Endothelial cell of umbilical vein (primary cell): Measurements from ENCODE around the gene PILRB. TPM values are rescaled to one million over a fixed set of nuclear protein-coding genes. Genes with fewer than 3 reads are reported as not detected.
"Not testable (repeated sequence)": the region's sequence is repeated elsewhere in the genome, so short reads cannot be mapped to it uniquely, and the experiment has no call there.

ENCODE experiments used
- BruUV-seq: library from RNA; stranded (reverse); fragments of 400-500 nt; replicated peaks from 2 replicates; lab custom pipeline; 2021; lab: Mats Ljungman, UMichigan
- CTCF ChIA-PET: fragments of 300-600, 350-600 bp; sonication (Branson Sonifier 250); formaldehyde crosslinking; loops from one replicate; lab custom pipeline; 2021; ENCODE audit warnings: antibody characterized with exemption, inconsistent platforms; lab: Charles Lee
- POLR2A ChIA-PET: fragments of 300-600, 350-600 bp; sonication (Branson Sonifier 250); formaldehyde crosslinking; loops from one replicate; lab custom pipeline; 2021; ENCODE audit warnings: antibody characterized with exemption, inconsistent platforms; lab: Charles Lee
- DNase-seq: peaks from one replicate; pipeline ENCODE4 v3.0.0-alpha.2; 2011; ENCODE audit warnings: low read depth, low spot score
- FAIRE-seq: peaks from 2 replicates; lab custom pipeline; 2011; peaks lifted over from hg19 to GRCh38; lab: Jason Lieb, UNC
- H2AFZ ChIP-seq: 2 replicates; pipeline ENCODE4 v1.6.0; 2012; ENCODE audit warnings: low read depth, low read length, control low read depth, inconsistent platforms
- H3K27ac ChIP-seq: 2 replicates; pipeline ENCODE4 v1.5.1; 2011; ENCODE audit warnings: low read depth, mild to moderate bottlenecking, control low read depth, low read length, moderate library complexity; ENCODE audit not compliant: insufficient read depth
- H3K27me3 ChIP-seq, 2 experiments: 2 replicates each; pipeline versions ENCODE4 v1.6.0 to v1.6.1; 2011; ENCODE audit warnings: low read length in 2 of 2, mixed read lengths in 1 of 2; ENCODE audit not compliant: control insufficient read depth in 2 of 2, insufficient read depth in 2 of 2
- H3K36me3 ChIP-seq, 2 experiments: 2 replicates in 1 of 2; 3 replicates in 1 of 2; pipeline ENCODE4 v1.5.1; 2011; ENCODE audit warnings: low read length in 2 of 2, mild to moderate bottlenecking in 1 of 2, moderate library complexity in 1 of 2; ENCODE audit not compliant: control insufficient read depth in 2 of 2, insufficient read depth in 2 of 2; ENCODE audit errors: extremely low read depth in 1 of 2
- H3K4me1 ChIP-seq: 3 replicates; pipeline ENCODE4 v1.5.1; 2011; ENCODE audit warnings: mild to moderate bottlenecking, low read length; ENCODE audit not compliant: control insufficient read depth, insufficient read depth; ENCODE audit errors: extremely low read depth
- H3K4me2 ChIP-seq: 2 replicates; pipeline ENCODE4 v1.6.1; 2011; ENCODE audit warnings: low read length, control low read depth, mixed read lengths; ENCODE audit not compliant: insufficient read depth
- H3K4me3 ChIP-seq, 3 experiments: fragments of 200-600 bp in 1 of 3; sonication (generic), shearing (Covaris generic) in 1 of 3; replicated peaks in 1 of 3; 2 replicates each; pipeline ENCODE4 v1.5.1; 2011 to 2016; ENCODE audit warnings: control low read depth in 3 of 3, low read length in 3 of 3, mild to moderate bottlenecking in 2 of 3, inconsistent platforms in 1 of 3, low read depth in 1 of 3, moderate library complexity in 1 of 3; ENCODE audit not compliant: insufficient read depth in 1 of 3
- H3K79me2 ChIP-seq: 2 replicates; pipeline ENCODE4 v1.6.0; 2012; ENCODE audit warnings: low read length, inconsistent platforms; ENCODE audit not compliant: control insufficient read depth, insufficient read depth
- H3K9ac ChIP-seq: replicated peaks from 2 replicates; pipeline ENCODE3; 2011; ENCODE audit warnings: low read length, control low read depth; ENCODE audit not compliant: insufficient read depth; ENCODE audit errors: extremely low read depth
- H3K9me1 ChIP-seq: replicated peaks from 3 replicates; pipeline ENCODE4 v1.6.0; 2011; ENCODE audit warnings: mild to moderate bottlenecking, low read length; ENCODE audit not compliant: control insufficient read depth, insufficient read depth; ENCODE audit errors: extremely low read depth
- H3K9me3 ChIP-seq: replicated peaks from 2 replicates; pipeline ENCODE4 v1.5.1; 2012; ENCODE audit warnings: low read length, inconsistent platforms; ENCODE audit not compliant: control insufficient read depth, insufficient read depth
- H4K20me1 ChIP-seq: replicated peaks from 2 replicates; pipeline ENCODE3; 2011; ENCODE audit warnings: mild to moderate bottlenecking, low read length; ENCODE audit not compliant: control insufficient read depth, insufficient read depth; ENCODE audit errors: extremely low read depth
- FOS ChIP-seq: IDR thresholded peaks from 2 replicates; pipeline ENCODE4 v1.6.1; 2011; ENCODE audit warnings: mild to moderate bottlenecking, low read length, moderate library complexity, borderline replicate concordance; ENCODE audit not compliant: insufficient read depth
- GATA2 ChIP-seq: IDR thresholded peaks from 2 replicates; pipeline ENCODE4 v1.7.0; 2011; ENCODE audit warnings: low read depth, mild to moderate bottlenecking, moderate library complexity, mixed read lengths, low read length; ENCODE audit not compliant: insufficient read length, insufficient read depth
- JUN ChIP-seq: IDR thresholded peaks from 2 replicates; pipeline ENCODE4 v1.6.1; 2011; ENCODE audit warnings: borderline replicate concordance, low read depth; ENCODE audit not compliant: insufficient read length, insufficient read depth
- MAX ChIP-seq: IDR thresholded peaks from 2 replicates; pipeline ENCODE4 v1.6.1; 2011; ENCODE audit not compliant: insufficient read depth, insufficient read length
- POLR2AphosphoS5 ChIP-seq: IDR thresholded peaks from 2 replicates; pipeline ENCODE4 v1.6.1; 2012; ENCODE audit warnings: low read depth, mild to moderate bottlenecking, control low read depth, low read length, moderate library complexity; ENCODE audit not compliant: insufficient read depth
- dilution Hi-C: fragments of 300-500 bp; cut with MboI; formaldehyde crosslinking; loops from one replicate; pipeline ENCODE4 v1.15.0; 2019; ENCODE audit warnings: low sequenced_read_pairs; ENCODE audit not compliant: extremely low pct_ligation_motif_present
- intact Hi-C: fragments of 100-400 bp; cut with micrococcal nuclease; formaldehyde crosslinking; loops from one replicate; pipeline ENCODE4 v1.10.0; 2022
- polyA plus RNA-seq, 4 experiments: library from polyadenylated mRNA; depleted of rRNA in 3 of 4; stranded (reverse) in 3 of 4; unstranded in 1 of 4; fragments of >200 nt; gene quantifications; 2 replicates each; pipeline versions ENCODE4 v1.2.1 to v1.2.3, GENCODE V29; 2011 to 2012; ENCODE audit warnings: missing spikeins in 1 of 4
- total RNA-seq: library from RNA; stranded (reverse); gene quantifications from 2 replicates; pipeline ENCODE4 v1.2.3, GENCODE V29; 2021
- TF ChIP-seq, protein P1 (sequence below), 2 donors: IDR thresholded peaks; 1 replicate in 1 of 2; 2 replicates in 1 of 2; pipeline ENCODE4 v1.5.1; 2011; ENCODE audit warnings: low read length in 2 of 2, mild to moderate bottlenecking in 2 of 2, moderate library complexity in 2 of 2, control low read depth in 1 of 2, inconsistent platforms in 1 of 2, low read depth in 1 of 2; ENCODE audit not compliant: insufficient read depth in 1 of 2; ENCODE audit errors: extremely low read depth in 1 of 2

The PILRB gene
- total and polyA plus RNA-seq, 2 donors (not counting 3 experiments of a cell fraction or from before 2014, with no cell fraction given): 42.5 to 45.2 TPM

DNA sequence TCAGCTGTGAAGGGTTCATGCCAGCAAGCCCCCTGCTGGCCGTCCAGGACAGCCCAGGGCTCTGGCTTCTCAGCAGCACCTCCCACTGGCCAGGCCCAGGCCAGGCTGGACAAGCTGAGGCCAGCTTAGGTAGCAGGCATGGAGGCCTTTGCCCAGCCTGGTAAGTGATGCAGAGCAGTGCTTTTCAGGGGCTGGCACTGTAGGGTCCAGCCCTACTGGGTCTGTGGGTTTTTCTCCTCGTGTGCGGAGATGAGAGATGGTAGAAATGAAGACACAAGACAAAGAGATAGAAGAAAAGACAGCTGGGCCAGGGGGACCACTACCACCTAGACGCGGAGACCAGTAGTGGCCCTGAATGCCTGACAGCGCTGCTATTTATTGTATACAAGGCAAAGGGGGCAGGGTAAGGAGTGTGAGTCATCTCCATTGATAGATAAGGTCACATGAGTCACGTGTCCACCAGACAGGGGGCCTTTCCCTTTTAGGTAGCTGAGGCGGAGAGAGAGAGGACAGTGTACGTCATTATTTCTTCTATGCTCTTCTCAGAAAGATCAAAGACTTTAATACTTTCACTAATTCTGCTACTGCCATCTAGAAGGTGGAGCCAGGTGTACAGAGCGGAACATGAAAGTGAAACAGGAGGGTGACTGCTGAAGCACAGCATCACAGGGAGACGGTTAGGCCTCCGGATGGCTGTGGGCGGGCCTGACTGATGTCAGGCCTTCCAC, 13.2 kb upstream of the PILRB start:
- H3K9me3 ChIP-seq, H3K9ac ChIP-seq, H4K20me1 ChIP-seq, H2AFZ ChIP-seq, POLR2A ChIA-PET, H3K9me1 ChIP-seq, H3K4me1 ChIP-seq, H3K4me3 ChIP-seq, dilution Hi-C loops, H3K4me2 ChIP-seq, H3K27me3 ChIP-seq: not testable (repeated sequence)
- intact Hi-C loops: loop anchor here (2.0 to 10.0 kb wide), 2 partner anchors 70 to 126 kb away; partner anchors contain the start of gene PVRIG
- Histone ChIP-seq H3K79me2 (peaks cover 15% of the 10 kb centered on the region), H3K36me3 (peaks cover 18 to 23% of the 10 kb centered on the region in 2 experiments), H3K27ac (peak overlapping the region; percentile 12)
- TF ChIP-seq POLR2AphosphoS5 (peak; percentile 18), MAX (peak; percentile 61), GATA2 (peak; percentile 39), FOS (peak; percentile 72), JUN (peak; percentile 81)
- TF ChIP-seq, protein P1, sequence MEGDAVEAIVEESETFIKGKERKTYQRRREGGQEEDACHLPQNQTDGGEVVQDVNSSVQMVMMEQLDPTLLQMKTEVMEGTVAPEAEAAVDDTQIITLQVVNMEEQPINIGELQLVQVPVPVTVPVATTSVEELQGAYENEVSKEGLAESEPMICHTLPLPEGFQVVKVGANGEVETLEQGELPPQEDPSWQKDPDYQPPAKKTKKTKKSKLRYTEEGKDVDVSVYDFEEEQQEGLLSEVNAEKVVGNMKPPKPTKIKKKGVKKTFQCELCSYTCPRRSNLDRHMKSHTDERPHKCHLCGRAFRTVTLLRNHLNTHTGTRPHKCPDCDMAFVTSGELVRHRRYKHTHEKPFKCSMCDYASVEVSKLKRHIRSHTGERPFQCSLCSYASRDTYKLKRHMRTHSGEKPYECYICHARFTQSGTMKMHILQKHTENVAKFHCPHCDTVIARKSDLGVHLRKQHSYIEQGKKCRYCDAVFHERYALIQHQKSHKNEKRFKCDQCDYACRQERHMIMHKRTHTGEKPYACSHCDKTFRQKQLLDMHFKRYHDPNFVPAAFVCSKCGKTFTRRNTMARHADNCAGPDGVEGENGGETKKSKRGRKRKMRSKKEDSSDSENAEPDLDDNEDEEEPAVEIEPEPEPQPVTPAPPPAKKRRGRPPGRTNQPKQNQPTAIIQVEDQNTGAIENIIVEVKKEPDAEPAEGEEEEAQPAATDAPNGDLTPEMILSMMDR (IDR thresholded peaks at IDR 0.05; ENCODE audit: extremely low read depth in 1 of 2, insufficient read depth in 1 of 2, low read depth in 1 of 2, low read length in 2 of 2): peak; percentile 49 to 51
- FAIRE-seq (peak; percentile 94), DNase-seq (peak; percentile 64)
- TSS peak; percentile 97 for BruUV-seq
- CTCF ChIA-PET: interaction anchor here (0.6 to 1.8 kb wide), 5 partner anchors 63 to 212 kb away, joined by 3 to 8 read pairs (median 4); no protein-coding TSS in a partner anchor
